Measurements from ENCODE around the gene OARD1.
A peak's percentile ranks its signal among the peaks of the same experiment; 100 is the strongest.

GRCh38 chr6:41027799-41028560, 44.2 kb downstream of the OARD1 start:
- TF ChIP-seq CTCF (IDR thresholded peaks at IDR 0.05; ENCODE audit: low read length) (peak; percentile 97), EZH2phosphoT487 (IDR thresholded peaks at IDR 0.05; ENCODE audit: low read length) (no peak)

Measured in MM.1S (cell line).